ENCODE results near the gene CLDN22.

DNA sequence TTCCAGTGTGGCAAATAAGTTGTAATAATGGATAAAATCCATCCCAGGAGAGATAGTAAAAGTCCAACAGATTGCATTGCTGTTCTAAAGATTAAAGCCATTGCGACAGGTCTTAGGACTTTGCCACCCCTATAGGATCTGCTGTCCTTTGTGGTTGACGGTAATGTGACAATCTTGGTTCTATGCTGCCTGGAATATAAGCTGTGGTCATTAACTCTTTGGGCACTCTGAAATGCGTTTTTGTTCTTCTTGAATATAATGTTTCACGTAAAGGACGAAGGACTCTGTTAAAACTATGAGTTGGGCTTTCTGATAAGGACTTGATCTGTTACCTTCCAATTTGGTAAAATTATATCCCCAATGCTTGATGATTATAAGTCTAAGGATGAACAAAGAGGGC, 2.2 kb upstream of the CLDN22 start, which contains the start of gene CLDN24:
- no peak for TF ChIP-seq CTCF (IDR thresholded peaks at IDR 0.05)
- no peak for TF ChIP-seq ZFX (IDR thresholded peaks at IDR 0.05; ENCODE audit: borderline replicate concordance)

Data from 22Rv1 (cell line).